Measurements from ENCODE around the gene ANKRD12. TPM values are rescaled to one million over a fixed set of nuclear protein-coding genes. Genes with fewer than 3 reads are reported as not detected.

Gene ANKRD12
- total and polyA plus RNA-seq, 2 of the 4 experiments (the other 2 are of a cell fraction), result 2.6 to 12.9 TPM

GRCh38 chr18:9156604-9157249 is 20.1 kb downstream of the ANKRD12 start:
- dilution Hi-C loops (cut with HindIII; ENCODE audit: low sequenced_read_pairs, unreplicated experiment) (no loop called here), intact Hi-C loops (cut with micrococcal nuclease) (no loop called here), in situ Hi-C loops (cut with MboI; ENCODE audit: low sequenced_read_pairs) (no loop called here)
- Histone ChIP-seq H2AK5ac (ENCODE audit: low read depth, low read length) (no peak overlapping the region), H3K9me1 (ENCODE audit: insufficient read depth, low read length) (peaks cover 5% of the 10 kb centered on the region), H4K91ac (ENCODE audit: insufficient read depth, low read depth, low read length) (no peak overlapping the region), H3K4me1 (ENCODE audit: control insufficient read depth, insufficient read depth, low read length) (no peaks in the 10 kb centered on the region), H4K20me1 (ENCODE audit: insufficient read depth, low read length) (peaks cover 50% of the 10 kb centered on the region; the same call in 1 of the 2 replicates), H2BK5ac (ENCODE audit: low read depth, low read length, poor library complexity, severe bottlenecking) (no peak overlapping the region), H3K14ac (replicated peaks; ENCODE audit: low read depth, low read length) (0 out of 2 replicates have a peak overlapping the region, but pooled peaks have one; percentile 40), H3K4me2 (ENCODE audit: low read depth, low read length) (no peak overlapping the region), H3K36me3 (ENCODE audit: control insufficient read depth, insufficient read depth, low read length) (peaks cover 4% of the 10 kb centered on the region), H3K9me3 (ENCODE audit: control insufficient read depth, insufficient read depth, low read length) (no peaks in the 10 kb centered on the region), H2BK15ac (ENCODE audit: low read depth, low read length) (no peak overlapping the region), H4K5ac (ENCODE audit: low read depth, low read length) (no peak overlapping the region), H3K56ac (ENCODE audit: extremely low read depth, insufficient read depth, low read length) (no peak overlapping the region), H3K79me1 (ENCODE audit: low read depth in 1 of 2, low read length in 2 of 2) (peaks cover 20 to 60% of the 10 kb centered on the region in 2 experiments), H3K18ac (ENCODE audit: low read depth, low read length) (no peak overlapping the region), H2BK20ac (ENCODE audit: low read depth, low read length) (no peak overlapping the region), H3K27ac (ENCODE audit: insufficient read depth, low read length) (no peak overlapping the region), H3K23ac (ENCODE audit: low read depth, low read length) (no peak overlapping the region; the same call in 1 of the 2 replicates), H2BK120ac (ENCODE audit: low read depth, low read length) (no peak overlapping the region), H3K27me3 (ENCODE audit: control insufficient read depth, insufficient read depth, low read length) (no peaks in the 10 kb centered on the region), H3K9ac (ENCODE audit: low read depth, low read length) (no peak overlapping the region), H4K8ac (ENCODE audit: low read depth in 2 of 2, low read length in 2 of 2) (no peak overlapping the region), H2AK9ac (replicated peaks; ENCODE audit: low read depth, low read length, poor library complexity) (no peak overlapping the region), H2AFZ (replicated peaks; ENCODE audit: low read length, poor library complexity) (no peak overlapping the region), H3K4me3 (ENCODE audit: insufficient read depth, low read depth, low read length) (no peak overlapping the region), H3K4ac (ENCODE audit: low read depth, low read length) (no peak overlapping the region)
- ATAC-seq (ENCODE audit: low read depth), result no peak
- no peak for DNase-seq
- ChIA-PET POLR2A (ENCODE audit: unreplicated experiment) (no interaction called here), CTCF (no interaction called here)
- BruUV-seq (replicated peaks), result no TSS peak
- TF ChIP-seq POLR2A (IDR thresholded peaks at IDR 0.05; ENCODE audit: low read depth, low read length), result no peak
- no peak for TF ChIP-seq RCOR1 (IDR thresholded peaks at IDR 0.05; ENCODE audit: insufficient replicate concordance, low read length)
- TF ChIP-seq SMC3 (IDR thresholded peaks at IDR 0.05; ENCODE audit: low read depth, low read length), result no peak
- TF ChIP-seq USF2 (IDR thresholded peaks at IDR 0.05; ENCODE audit: low read depth, low read length), result no peak
- no peak for TF ChIP-seq FOS (IDR thresholded peaks at IDR 0.05; ENCODE audit: low read depth, low read length)
- TF ChIP-seq MAZ (IDR thresholded peaks at IDR 0.05; ENCODE audit: borderline replicate concordance, low read depth, low read length), result no peak
- TF ChIP-seq MXI1 (IDR thresholded peaks at IDR 0.05; ENCODE audit: borderline replicate concordance, low read depth, low read length), result no peak
- TF ChIP-seq MAFK (IDR thresholded peaks at IDR 0.05; ENCODE audit: low read depth, low read length), result no peak
- TF ChIP-seq CTCF (conservative IDR thresholded peaks at IDR 0.05; ENCODE audit: low read depth, low read length), result no peak
- no peak for TF ChIP-seq CEBPB (IDR thresholded peaks at IDR 0.05; ENCODE audit: low read depth, low read length)
- TF ChIP-seq ELK1 (IDR thresholded peaks at IDR 0.05; ENCODE audit: borderline replicate concordance, low read depth, low read length), result no peak
- no peak for TF ChIP-seq RAD21 (IDR thresholded peaks at IDR 0.05; ENCODE audit: low read length)
- no peak for TF ChIP-seq RFX5 (IDR thresholded peaks at IDR 0.05; ENCODE audit: low read depth, low read length)
- no peak for TF ChIP-seq BHLHE40 (IDR thresholded peaks at IDR 0.05; ENCODE audit: low read depth, low read length)
- 100% methylated on average over 1 of the region's 4 CpGs; no CpG with 5 or more reads in 1 of the 2 experiments for WGBS, 2 experiments (ENCODE audit: extremely low coverage in 2 of 2, insufficient read length in 1 of 2)
